ENCODE data around the gene XPO5.
"Not testable (repeated sequence)": the region's sequence is repeated elsewhere in the genome, so short reads cannot be mapped to it uniquely, and the experiment has no call there.

Gene XPO5

GRCh38 chr6:43575772-43576551 is at the start of gene XPO5, which contains the start of gene POLH:
Gene XPO5 (minus strand): TSS chr6:43576038. CDS start chr6:43575864, 174 bp downstream.
Gene POLH (plus strand): TSS chr6:43576185. CDS start chr6:43582320, 6,135 bp downstream.
- peak; percentile 84 for DNase-seq (ENCODE audit: low spot score)

DNA sequence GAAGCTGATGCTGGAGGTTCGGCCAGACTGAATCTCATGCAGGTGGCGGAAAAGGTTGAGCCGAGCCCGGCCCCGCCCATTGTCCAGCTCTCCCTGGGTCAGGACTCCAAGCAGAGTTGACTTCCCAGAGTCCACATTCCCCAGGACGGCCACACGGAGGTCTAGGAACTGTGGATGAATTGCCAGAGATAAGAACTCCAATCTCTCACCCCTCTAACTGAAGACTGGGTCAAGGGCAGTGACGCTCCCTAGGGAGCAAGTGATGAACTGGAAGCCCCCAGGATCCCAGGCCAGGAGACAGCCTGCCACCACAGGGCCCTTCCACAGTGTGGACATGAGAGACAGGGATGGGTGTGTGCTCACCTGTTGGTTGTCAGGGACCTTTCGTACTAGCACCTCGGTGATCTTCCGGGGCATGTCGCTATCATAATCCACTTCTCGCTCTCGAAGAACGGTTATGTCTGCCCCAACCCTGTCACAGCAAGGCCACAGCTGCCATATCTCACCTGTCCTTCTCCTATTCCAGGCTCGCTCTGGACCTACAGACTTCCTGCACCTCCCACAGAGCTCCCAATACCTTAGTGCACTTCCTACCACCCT is 49.7 kb upstream of the XPO5 start:
- no peak for DNase-seq (ENCODE audit: low spot score)

DNA sequence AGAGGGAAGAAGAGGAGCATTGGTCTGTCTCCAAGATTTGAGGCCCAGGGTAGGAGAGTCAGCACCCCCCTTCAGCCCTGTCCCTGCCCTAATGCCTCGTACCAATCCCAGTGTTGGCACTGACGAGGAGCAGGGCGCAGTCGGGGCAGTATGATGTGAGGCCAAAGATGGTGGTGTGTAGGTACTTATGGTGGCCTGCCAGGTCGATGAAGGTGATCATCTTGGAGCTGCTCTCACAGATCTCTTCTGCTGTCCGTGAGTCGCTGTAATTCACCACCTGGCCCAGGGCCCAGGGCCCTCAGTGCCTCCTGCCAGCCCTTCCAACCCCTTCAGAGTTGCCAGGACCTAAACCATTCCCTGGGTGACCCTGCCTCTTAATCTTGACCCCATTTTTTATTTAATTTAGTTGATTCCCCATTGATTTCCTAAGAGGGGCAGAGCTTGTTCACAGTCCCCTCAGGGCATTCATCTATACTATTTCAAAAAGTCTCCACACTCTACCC is 49.0 kb upstream of the XPO5 start:
- DNase-seq (ENCODE audit: low spot score), result no peak

DNA sequence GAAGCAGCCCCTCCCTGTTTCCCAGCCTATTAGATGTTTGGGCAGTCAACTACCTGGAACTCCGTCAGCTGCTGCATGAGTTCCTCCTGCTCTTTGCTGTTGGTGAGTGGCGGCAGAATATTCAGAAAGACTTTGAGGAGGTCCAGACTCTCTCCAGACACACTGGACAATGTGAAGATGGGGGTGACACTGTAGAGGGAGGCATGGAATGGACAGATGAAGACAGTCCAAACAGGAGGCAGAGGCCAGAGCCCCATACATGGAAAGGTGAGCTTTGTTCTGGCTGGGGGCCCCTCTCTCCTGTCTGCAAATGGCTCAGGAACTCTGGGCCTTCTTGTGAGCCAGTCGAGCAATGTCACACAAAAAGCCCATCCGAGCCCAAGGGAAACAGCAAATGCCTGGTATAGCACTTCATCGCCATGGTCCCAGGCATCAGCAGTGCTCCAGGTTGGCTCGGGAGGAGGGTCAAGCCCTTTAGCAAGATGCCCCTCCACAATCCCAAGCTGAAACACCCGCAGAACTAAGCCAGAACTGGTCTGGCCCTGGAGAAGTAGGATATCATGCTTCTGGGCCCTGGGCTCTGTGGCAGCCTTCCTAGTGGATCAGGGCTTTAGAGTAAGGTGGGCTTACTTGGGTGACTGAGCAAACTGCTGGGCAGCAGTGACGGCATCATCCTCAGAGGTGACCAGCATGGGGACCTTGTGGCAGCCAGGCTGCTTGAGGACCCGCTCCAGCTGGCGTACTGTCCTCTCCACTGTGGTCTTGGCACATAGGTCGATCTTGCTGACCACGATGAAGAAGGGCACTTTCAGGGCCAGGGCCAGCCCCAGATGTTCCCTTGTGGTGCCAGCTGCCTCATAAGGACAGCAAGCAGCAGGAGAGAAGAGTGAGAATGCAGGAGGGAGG is 48.3 kb upstream of the XPO5 start:
- no peak for DNase-seq (ENCODE audit: low spot score)

GRCh38 chr6:43622541-43622940 is 46.7 kb upstream of the XPO5 start:
- DNase-seq (ENCODE audit: low spot score), result no peak

DNA sequence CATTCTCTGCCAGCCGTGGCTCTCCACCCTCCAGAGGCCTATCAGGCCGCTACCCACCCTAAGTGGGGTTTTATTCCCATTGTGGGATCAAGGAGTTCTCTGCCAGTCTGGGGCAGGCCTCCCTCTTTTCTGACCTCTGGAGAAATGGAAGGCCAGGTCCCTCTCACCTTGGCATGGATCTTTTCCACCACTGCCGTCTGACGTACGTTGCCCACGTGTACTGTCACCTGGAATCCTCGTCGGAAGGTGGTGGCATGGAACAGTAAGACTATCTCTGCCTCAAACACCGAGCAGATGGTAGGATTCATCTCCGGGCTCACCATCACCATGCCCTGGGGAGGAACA is 46.0 kb upstream of the XPO5 start:
- DNase-seq (ENCODE audit: low spot score), result no peak

GRCh38 chr6:43621078-43621835 is 45.4 kb upstream of the XPO5 start:
- no peak for DNase-seq (ENCODE audit: low spot score)

GRCh38 chr6:43616725-43617472 is 41.1 kb upstream of the XPO5 start:
- DNase-seq (ENCODE audit: low spot score), result no peak

DNA sequence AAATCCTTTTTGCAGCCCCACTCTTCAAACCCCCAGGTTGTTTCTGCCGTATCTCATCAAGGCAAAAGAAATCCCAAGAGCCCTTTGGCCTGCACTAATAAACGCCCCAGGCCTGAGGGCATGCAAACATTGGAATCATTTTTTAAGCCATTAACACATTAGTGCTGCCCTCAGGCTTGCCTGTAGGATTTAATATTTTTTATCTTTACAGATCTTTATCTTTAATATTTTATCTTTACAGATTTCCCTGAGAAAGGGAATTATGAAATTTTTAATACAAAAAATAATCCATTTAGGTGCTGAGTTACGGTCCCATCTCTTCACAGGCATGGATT is 38.5 kb upstream of the XPO5 start:
- DNase-seq (ENCODE audit: low spot score), result no peak

- no peak for DNase-seq (ENCODE audit: low spot score)
These were observed 38.0 kb upstream of the XPO5 start for GRCh38 chr6:43613721-43614395.

GRCh38 chr6:43610431-43610830 is 34.6 kb upstream of the XPO5 start:
- DNase-seq (ENCODE audit: low spot score), result no peak

GRCh38 chr6:43609402-43609801 is 33.6 kb upstream of the XPO5 start:
- no peak for DNase-seq (ENCODE audit: low spot score)

DNA sequence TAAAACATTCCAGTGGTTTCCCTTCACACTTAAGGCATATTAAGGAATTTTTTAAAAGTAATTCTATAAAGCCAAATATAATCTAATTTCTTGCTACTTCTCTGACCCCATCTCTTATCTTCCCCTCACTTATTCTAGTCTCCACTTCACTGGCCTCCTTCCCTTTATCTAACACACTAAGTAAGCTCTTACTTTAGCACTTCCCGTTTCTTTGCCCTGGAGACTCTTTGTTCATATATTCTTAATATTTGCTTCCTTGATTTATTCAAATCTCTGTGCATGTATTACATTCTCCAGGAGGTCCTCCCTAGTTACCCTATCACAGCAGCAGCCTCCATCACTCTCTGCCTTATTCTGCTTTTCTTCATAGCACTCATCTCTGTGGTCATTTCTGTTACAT is 33.0 kb upstream of the XPO5 start:
- no peak for DNase-seq (ENCODE audit: low spot score)

DNA sequence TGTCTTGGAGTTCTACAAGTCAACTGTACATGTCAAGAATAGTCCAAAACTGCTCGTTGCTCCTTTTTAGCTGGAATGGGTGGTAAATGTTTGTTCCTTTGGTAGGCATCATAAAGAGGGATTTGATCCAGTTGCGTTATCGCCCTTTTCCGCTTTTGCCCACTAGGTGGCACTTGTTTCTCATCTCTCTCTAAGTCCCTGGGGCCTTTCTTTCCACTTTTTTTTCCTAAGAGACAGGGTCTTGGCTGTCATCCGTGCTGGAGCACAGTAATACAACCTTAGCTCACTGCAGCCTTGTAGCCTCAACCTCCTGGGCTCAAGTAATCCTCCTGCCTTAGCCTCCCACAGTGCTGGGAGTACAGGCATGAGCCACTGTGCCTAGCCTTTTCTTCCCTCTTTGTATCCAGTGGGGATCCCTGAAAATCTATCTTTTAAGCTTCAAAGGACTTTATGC is 32.5 kb upstream of the XPO5 start:
- peak; percentile 68 for DNase-seq (ENCODE audit: low spot score)

DNA sequence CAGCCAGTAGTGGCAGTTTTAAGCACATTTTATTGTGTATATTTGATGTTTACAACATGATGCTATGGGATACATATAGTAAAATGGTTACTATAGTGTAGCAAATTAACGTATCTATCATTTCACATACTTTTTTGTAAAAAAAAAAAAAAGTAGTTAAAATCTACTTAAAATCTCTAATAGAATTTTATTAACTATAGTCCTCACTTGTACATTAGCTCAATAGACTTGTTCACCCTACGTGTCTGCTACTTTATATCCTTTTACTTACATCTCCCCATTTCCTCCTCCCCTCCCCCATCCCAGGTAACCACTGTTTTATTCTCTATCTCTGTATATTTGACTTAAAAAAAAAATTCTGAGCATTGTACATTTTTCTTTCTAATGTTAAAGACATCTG is 30.2 kb upstream of the XPO5 start:
- no peak for DNase-seq (ENCODE audit: low spot score)

- peak; percentile 75 for DNase-seq (ENCODE audit: low spot score)
These were observed 28.3 kb upstream of the XPO5 start for GRCh38 chr6:43604174-43604573.

DNA sequence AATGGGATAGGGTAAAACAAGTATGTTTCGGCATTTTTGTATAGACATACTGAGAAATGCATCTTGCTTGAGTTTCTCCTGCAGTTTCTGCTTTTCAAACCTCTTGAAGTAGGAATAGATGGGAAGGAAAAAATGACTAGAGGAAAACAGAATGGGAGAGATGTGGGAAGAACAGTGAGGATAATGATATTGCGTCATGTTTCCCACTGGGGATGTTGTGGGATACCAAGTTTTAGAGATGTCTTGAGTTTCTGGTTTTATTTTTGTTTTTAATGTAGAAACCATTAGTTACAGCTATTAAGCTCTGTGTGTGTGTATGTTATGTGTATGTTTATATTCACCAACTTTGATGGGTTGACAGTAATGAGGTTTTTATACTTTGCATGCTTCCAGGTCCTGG is 24.8 kb upstream of the XPO5 start:
- DNase-seq (ENCODE audit: low spot score), result no peak

DNA sequence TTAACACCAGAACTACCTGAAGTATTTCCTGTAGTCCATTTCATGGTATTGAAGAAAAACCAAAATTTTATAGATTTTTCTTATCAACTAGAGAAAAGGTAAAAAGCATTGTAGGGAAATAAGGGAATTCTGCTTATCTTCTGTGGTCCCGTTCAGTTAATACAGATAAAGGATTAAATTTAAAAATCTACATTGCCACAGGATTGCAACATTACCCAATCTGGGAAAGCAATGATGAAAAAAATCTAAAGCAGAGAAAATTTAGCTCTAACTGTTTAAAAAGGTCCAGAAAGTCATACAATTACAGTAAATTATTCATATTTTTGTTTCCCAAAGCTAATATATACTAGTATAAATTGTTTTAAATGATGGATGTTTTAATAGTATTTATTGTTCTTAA is 18.1 kb upstream of the XPO5 start:
- DNase-seq (ENCODE audit: low spot score), result no peak

DNA sequence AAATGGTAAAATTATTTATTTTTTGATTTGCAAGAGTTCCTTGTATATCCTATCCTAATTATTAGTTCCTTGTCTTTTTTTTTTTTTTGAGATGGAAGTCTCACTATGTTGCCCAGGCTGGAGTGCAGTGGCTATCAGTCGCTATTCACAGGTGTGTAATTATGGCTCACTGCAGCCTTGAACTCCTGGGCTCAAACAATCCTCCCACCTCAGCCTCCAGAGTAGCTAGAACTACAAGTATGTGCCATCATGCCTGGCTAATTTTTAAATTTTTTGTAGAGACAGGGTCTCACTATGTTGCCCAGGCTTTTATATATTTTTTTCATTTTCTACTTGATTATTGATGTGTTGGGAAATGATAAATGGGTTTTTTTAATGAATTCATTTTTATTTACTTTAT is 13.7 kb upstream of the XPO5 start:
- not testable (repeated sequence) for DNase-seq (ENCODE audit: low spot score)

GRCh38 chr6:43588194-43588593 is 12.4 kb upstream of the XPO5 start:
- DNase-seq (ENCODE audit: low spot score), result no peak

All from kidney capillary endothelial cell (primary cell).